Measurements from ENCODE around the gene WDR64.

Gene WDR64

GRCh38 chr1:241846375-241846774, 194.3 kb downstream of the WDR64 start:
- in situ Hi-C loops (cut with HindIII; ENCODE audit: low sequenced_read_pairs): loop anchor here (10.0 to 25.0 kb wide), 2 partner anchors 232 to 309 kb away; partner anchors contain the start of gene KMO
- no peak for TF ChIP-seq CTCF (IDR thresholded peaks at IDR 0.05; ENCODE audit: low read depth, low read length, missing control alignments)
- no peak for DNase-seq (ENCODE audit: low read depth)
- H3K4me3 ChIP-seq (ENCODE audit: low read depth, low read length): no peak overlapping the region

DNA sequence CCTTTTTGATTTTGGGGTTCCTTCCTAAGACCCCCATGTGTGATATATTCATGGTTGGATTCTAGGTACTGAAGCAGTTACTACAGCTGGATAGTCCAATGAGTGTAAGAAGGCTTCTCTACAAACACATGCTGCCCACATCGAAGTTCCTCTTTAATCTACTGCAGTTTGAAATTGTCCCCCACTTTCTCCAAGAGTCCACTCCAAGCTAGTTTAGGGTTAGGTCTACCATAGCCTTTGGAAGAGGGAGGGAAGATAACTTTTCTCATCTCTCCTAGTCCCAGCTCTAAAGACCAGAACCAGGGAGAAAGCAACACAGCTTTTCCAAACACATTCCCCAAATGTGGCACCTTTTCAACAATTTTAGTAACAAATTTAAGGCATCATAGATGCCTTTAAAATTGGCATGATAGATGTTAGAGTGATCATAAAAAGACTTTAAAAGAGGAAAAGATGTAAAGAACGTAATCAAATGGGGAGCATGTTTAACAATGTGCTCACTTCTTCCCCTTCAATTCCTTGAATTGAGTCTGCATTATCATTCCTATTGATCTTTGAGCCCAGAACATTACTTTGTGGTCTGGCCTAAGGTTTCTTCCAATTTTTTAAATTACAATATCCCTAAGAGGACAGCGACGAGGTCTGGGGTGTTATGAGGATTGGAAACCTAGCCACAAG, 194.9 kb downstream of the WDR64 start:
- H3K4me3 ChIP-seq (ENCODE audit: low read depth, low read length): peak overlapping the region; percentile 93

GRCh38 chr1:241847540-241847795, 195.4 kb downstream of the WDR64 start:
- in situ Hi-C loops (cut with HindIII; ENCODE audit: low sequenced_read_pairs): loop anchor here (10.0 to 25.0 kb wide), 2 partner anchors 233 to 310 kb away; partner anchors contain the start of gene KMO
- DNase-seq (ENCODE audit: low read depth): no peak
- peak overlapping the region; percentile 93 for H3K4me3 ChIP-seq (ENCODE audit: low read depth, low read length)
- TF ChIP-seq CTCF (IDR thresholded peaks at IDR 0.05; ENCODE audit: low read depth, low read length, missing control alignments): no peak

More for the DNA sequence above, 194.9 kb downstream of the WDR64 start:
- in situ Hi-C loops (cut with HindIII; ENCODE audit: low sequenced_read_pairs): loop anchor here (10.0 to 25.0 kb wide), 2 partner anchors 232 to 310 kb away; partner anchors contain the start of gene KMO
- no peak for TF ChIP-seq CTCF (IDR thresholded peaks at IDR 0.05; ENCODE audit: low read depth, low read length, missing control alignments)
- DNase-seq (ENCODE audit: low read depth): no peak

DNA sequence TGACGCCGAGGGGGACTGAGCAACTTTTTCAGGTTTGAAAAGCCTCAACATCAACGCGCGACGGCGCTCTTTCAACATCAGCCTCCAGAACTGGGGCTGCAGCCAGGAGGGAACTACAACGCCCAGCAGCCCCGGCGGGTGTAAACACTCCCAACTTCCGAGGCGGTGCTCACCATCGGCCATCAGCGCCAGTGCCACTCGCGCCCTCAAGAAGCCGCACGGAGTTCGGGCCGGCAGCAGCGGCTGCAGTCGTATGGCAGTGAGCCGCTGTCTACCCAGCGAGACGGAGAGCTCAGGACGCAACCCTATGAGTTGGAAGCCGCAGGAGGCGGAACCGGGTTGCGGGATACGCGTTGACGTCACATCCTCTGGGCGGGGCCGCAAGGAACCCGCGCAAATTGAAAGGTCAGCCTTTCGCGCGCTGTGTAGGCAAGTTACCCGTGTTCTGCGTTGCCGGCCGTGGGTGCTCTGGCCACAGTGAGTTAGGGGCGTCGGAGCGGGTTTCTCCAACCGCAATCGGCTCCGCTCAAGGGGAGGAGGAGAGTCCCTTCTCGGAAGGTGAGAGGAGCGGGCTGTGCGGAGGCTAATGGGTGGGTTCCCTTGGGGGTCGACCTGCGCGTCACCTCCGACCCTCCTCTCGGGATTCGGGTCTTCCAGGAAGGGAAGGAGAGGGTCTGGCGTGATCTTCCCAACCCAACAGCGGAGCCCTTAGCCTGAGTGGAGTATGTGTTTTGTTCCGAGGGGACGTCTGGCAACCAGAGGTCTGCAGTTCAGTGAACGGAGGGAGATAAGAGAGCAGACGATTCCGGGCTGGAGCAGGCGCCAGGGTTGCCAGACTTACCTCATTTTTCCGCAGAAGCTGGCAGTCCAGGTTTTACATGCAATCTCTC, 196.0 kb downstream of the WDR64 start, which contains the start of gene EXO1:
TSS of gene EXO1 (plus strand) at position 409 of the 890 bp plus-strand sequence. CDS start 2,222 bp downstream, outside the sequence.
- peak; percentile 48 for TF ChIP-seq CTCF (IDR thresholded peaks at IDR 0.05; ENCODE audit: low read depth, low read length, missing control alignments)
- peak within 1 kb of the TSS; percentile 93 for H3K4me3 ChIP-seq (ENCODE audit: low read depth, low read length)
- peak; percentile 83 for DNase-seq (ENCODE audit: low read depth)
- in situ Hi-C loops (cut with HindIII; ENCODE audit: low sequenced_read_pairs): loop anchor here (10.0 to 25.0 kb wide), 2 partner anchors 233 to 311 kb away; partner anchors contain the start of gene KMO

- TF ChIP-seq CTCF (IDR thresholded peaks at IDR 0.05; ENCODE audit: low read depth, low read length, missing control alignments): no peak
- DNase-seq (ENCODE audit: low read depth): no peak
- in situ Hi-C loops (cut with HindIII; ENCODE audit: low sequenced_read_pairs): loop anchor here (10.0 to 25.0 kb wide), 2 partner anchors 234 to 312 kb away; partner anchors contain the start of gene KMO
- H3K4me3 ChIP-seq (ENCODE audit: low read depth, low read length): peak overlapping the region; percentile 93
These were observed 196.7 kb downstream of the WDR64 start for GRCh38 chr1:241848686-241849344.

- in situ Hi-C loops (cut with HindIII; ENCODE audit: low sequenced_read_pairs): loop anchor here (10.0 to 25.0 kb wide), 2 partner anchors 235 to 312 kb away; partner anchors contain the start of gene KMO
- H3K4me3 ChIP-seq (ENCODE audit: low read depth, low read length): peak overlapping the region; percentile 93
- DNase-seq (ENCODE audit: low read depth): no peak
- no peak for TF ChIP-seq CTCF (IDR thresholded peaks at IDR 0.05; ENCODE audit: low read depth, low read length, missing control alignments)
These were observed 197.2 kb downstream of the WDR64 start for GRCh38 chr1:241849345-241849695.
